HG02798 (cell line): Measurements from ENCODE around the gene PROKR1.

ENCODE experiments used
- ATAC-seq: cut with Tn5 transposase; IDR thresholded peaks from one replicate; pipeline ENCODE4 v1.9.1; 2021; ENCODE audit warnings: mild to moderate bottlenecking; ENCODE audit not compliant: unreplicated experiment, poor library complexity

PROKR1 gene

GRCh38 chr2:68695971-68696370 lies 52.6 kb downstream of the PROKR1 start:
- no peak for ATAC-seq

- no peak for ATAC-seq
Observed at GRCh38 chr2:68696554-68696953, 53.2 kb downstream of the PROKR1 start.

GRCh38 chr2:68698567-68699377 lies 55.4 kb downstream of the PROKR1 start:
- ATAC-seq = no peak

GRCh38 chr2:68700560-68700959 lies 57.2 kb downstream of the PROKR1 start:
- ATAC-seq = no peak

- no peak for ATAC-seq
Observed at GRCh38 chr2:68706637-68707036, 63.3 kb downstream of the PROKR1 start.
